Ishikawa (cell line): ENCODE data around the gene SF3B5.

Source experiments
- CEBPB ChIP-seq: IDR thresholded peaks from 2 replicates; pipeline ENCODE4 v1.6.1; 2012
- CREB1 ChIP-seq: IDR thresholded peaks from 2 replicates; pipeline ENCODE4 v1.6.1; 2012; ENCODE audit warnings: low read depth
- EGR1 ChIP-seq: IDR thresholded peaks from 2 replicates; pipeline ENCODE4 v1.6.1; 2012
- EP300 ChIP-seq: IDR thresholded peaks from 2 replicates; pipeline ENCODE4 v1.6.1; 2012; ENCODE audit warnings: borderline replicate concordance
- FOXM1 ChIP-seq: IDR thresholded peaks from 2 replicates; pipeline ENCODE4 v1.6.1; 2012; ENCODE audit warnings: low read depth, borderline replicate concordance
- NFIC ChIP-seq: IDR thresholded peaks from 2 replicates; pipeline ENCODE4 v1.6.1; 2012
- RAD21 ChIP-seq: IDR thresholded peaks from 2 replicates; pipeline ENCODE4 v1.6.1; 2012; ENCODE audit warnings: low read depth
- TAF1 ChIP-seq: IDR thresholded peaks from 2 replicates; pipeline ENCODE4 v1.6.1; 2012; ENCODE audit warnings: low read depth, mild to moderate bottlenecking
- TCF12 ChIP-seq: IDR thresholded peaks from 2 replicates; pipeline ENCODE4 v1.6.1; 2012; ENCODE audit warnings: low read depth
- TEAD4 ChIP-seq: IDR thresholded peaks from 2 replicates; pipeline ENCODE4 v1.6.1; 2012
- YY1 ChIP-seq: IDR thresholded peaks from 2 replicates; pipeline ENCODE4 v1.6.1; 2012; ENCODE audit warnings: low read depth
- ZBTB7A ChIP-seq: IDR thresholded peaks from 2 replicates; pipeline ENCODE4 v1.6.1; 2012; ENCODE audit warnings: low read depth
- TF ChIP-seq, protein P1 (sequence below): IDR thresholded peaks from 2 replicates; pipeline ENCODE4 v1.6.1; 2012; ENCODE audit warnings: low read depth, mild to moderate bottlenecking
- TF ChIP-seq, protein P2 (sequence below): IDR thresholded peaks from 2 replicates; pipeline ENCODE4 v1.6.1; 2012

- no peak for TF ChIP-seq NFIC
- TF ChIP-seq, protein P1, sequence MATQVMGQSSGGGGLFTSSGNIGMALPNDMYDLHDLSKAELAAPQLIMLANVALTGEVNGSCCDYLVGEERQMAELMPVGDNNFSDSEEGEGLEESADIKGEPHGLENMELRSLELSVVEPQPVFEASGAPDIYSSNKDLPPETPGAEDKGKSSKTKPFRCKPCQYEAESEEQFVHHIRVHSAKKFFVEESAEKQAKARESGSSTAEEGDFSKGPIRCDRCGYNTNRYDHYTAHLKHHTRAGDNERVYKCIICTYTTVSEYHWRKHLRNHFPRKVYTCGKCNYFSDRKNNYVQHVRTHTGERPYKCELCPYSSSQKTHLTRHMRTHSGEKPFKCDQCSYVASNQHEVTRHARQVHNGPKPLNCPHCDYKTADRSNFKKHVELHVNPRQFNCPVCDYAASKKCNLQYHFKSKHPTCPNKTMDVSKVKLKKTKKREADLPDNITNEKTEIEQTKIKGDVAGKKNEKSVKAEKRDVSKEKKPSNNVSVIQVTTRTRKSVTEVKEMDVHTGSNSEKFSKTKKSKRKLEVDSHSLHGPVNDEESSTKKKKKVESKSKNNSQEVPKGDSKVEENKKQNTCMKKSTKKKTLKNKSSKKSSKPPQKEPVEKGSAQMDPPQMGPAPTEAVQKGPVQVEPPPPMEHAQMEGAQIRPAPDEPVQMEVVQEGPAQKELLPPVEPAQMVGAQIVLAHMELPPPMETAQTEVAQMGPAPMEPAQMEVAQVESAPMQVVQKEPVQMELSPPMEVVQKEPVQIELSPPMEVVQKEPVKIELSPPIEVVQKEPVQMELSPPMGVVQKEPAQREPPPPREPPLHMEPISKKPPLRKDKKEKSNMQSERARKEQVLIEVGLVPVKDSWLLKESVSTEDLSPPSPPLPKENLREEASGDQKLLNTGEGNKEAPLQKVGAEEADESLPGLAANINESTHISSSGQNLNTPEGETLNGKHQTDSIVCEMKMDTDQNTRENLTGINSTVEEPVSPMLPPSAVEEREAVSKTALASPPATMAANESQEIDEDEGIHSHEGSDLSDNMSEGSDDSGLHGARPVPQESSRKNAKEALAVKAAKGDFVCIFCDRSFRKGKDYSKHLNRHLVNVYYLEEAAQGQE = no peak
- no peak for TF ChIP-seq EGR1
- no peak for TF ChIP-seq RAD21
- no peak for TF ChIP-seq CEBPB
- TF ChIP-seq EP300 = no peak
- TF ChIP-seq CREB1 = no peak
- TF ChIP-seq, protein P2, sequence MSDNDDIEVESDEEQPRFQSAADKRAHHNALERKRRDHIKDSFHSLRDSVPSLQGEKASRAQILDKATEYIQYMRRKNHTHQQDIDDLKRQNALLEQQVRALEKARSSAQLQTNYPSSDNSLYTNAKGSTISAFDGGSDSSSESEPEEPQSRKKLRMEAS = no peak
- no peak for TF ChIP-seq TAF1
- no peak for TF ChIP-seq TCF12
- TF ChIP-seq YY1 = no peak
- no peak for TF ChIP-seq ZBTB7A
- no peak for TF ChIP-seq TEAD4
- no peak for TF ChIP-seq FOXM1
These were observed 20.2 kb downstream of the SF3B5 start for GRCh38 chr6:144075187-144075586.
